Measurements from ENCODE around the gene VAV2.

The VAV2 gene

DNA sequence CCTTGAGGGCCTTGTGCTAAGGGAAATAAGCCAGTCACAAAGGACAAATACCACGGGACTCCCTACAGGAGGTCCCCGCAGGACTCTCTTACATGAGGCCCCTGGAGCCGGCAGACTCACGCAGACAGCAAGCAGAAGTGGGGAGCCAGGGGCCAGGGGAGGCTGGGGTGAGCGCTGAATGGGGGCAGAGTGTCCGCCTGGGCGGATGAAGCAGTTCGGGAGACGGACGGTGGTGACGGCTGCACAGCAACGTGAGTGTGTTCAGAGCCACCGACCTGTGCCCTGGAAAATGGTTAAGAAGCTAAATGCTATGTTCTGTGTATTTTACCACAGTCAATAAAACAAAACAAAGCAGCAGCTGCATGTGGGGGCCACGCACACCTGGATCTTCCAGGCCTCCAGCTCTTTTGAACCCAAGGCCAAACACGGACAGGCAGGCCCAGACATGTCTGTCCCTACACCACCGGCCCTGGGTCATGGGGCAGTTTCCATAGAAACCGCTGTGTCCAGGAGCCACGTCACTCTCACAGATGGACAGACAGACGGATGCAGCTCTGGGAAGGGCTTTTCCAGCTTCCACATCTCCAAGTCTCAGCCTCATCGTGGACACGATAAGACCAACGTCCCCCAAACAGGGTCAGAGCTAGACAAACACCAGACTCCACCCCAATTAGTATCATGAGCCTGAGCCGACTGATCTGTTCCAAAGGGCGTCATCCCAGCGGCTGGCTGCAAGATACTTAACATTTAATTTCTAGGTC is 103.9 kb downstream of the VAV2 start:
- no peak for DNase-seq

DNA sequence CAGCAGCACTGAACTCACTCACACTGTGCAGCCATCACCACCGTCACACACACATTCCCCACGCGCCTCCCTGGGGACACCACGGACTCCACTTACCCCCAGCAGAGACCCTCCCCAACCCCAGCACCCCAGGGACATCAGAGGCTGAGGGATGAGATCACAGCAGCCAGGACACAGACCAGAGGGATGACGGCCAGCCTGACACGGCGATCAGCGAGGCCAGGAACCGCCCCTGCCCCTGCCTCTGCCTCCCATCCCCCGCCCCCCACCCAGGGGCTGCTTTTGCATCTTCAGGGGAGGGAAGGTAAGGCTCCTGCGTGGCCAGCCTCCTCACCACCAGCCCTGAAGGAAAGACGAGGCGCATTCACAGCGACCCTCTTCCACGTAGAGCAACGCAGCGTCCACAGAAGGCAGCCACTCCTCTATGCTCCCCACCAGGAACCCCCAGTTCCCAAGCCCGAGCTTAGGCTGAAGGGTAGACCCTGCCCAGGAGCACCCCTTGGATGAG is 104.5 kb downstream of the VAV2 start:
- DNase-seq: no peak

DNA sequence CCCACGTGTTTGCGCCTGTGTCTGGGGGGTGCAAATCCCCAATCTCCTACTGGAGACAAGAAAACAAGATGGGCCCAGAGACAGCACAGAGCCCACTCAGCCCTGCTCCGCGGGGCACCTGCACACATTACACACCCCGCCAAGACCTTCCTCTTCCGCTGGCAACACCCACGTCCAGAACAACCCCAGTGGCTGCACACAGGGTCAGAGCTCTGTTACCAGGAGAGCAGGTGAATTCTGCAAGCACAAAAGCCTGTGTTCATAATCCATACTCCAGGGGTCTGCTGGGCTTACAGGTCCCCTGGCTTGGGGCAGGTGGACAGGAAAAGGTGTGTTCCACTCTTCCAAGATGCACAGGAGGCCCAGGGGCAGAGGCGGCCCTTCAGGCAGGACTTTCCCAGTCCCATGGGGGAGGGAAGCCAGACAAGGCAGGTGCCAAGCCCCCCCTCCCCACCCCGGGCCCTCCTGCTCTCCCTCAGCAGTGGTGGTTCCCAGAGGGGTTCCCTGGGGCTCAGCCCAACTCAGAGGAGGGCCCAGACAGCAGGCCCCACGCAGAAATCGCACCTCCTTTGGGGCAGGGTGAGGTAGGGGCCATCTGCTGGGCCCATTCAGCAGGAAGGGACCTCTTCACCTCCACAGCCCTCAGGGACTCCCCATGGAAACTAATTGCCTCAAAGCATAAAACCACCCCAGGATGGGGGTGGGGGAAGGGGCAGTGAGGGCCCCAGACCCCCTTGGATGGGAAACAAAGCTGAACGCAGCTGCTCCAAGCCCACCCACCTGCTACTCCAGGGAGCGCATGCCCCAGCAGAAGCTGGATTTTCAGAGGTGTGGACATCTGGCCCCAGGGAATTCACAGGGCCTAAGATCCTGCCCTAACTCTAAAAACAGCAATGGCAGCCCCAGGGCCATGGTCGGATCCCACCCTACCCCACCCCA is 105.3 kb downstream of the VAV2 start:
- DNase-seq: no peak

DNA sequence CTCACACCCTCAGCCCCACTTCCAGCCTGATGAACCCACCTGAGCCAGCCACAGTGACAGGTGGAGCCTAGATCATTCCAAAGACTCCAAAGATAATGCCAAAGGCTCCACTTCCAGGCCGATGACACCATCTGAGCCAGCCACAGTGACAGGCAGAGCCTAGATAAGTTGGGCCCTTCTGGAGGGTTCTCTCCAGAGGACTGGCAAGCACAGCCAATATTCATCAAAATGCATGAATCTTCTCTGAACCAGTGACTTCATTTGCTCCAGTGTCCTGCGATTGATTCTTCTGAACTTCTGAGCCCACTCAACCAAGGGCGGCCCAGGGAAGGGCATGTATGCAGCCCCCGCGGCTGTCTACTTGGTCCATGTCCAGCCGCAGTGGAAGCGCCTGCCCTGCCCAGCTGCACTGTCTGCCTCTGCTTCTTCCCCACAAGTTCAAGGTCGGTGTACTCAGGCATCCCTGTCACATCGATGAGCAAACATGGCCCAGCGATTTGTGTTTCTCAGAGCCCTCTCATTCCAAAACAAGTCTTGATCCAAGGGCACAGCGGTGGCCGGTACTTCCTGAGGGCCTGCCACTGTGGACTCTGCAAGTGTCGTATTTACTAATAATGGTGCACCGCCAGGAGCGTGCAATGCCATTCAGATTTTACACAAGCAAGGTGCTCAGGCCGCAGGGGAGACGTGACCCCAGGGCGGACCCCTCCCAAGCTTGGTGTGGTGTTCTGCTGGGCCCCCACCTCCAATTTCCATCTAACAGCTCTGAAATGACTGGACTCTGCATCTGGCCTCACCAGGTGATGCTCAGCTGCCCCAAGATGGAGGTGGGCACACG is 107.0 kb downstream of the VAV2 start:
- DNase-seq: no peak

DNA sequence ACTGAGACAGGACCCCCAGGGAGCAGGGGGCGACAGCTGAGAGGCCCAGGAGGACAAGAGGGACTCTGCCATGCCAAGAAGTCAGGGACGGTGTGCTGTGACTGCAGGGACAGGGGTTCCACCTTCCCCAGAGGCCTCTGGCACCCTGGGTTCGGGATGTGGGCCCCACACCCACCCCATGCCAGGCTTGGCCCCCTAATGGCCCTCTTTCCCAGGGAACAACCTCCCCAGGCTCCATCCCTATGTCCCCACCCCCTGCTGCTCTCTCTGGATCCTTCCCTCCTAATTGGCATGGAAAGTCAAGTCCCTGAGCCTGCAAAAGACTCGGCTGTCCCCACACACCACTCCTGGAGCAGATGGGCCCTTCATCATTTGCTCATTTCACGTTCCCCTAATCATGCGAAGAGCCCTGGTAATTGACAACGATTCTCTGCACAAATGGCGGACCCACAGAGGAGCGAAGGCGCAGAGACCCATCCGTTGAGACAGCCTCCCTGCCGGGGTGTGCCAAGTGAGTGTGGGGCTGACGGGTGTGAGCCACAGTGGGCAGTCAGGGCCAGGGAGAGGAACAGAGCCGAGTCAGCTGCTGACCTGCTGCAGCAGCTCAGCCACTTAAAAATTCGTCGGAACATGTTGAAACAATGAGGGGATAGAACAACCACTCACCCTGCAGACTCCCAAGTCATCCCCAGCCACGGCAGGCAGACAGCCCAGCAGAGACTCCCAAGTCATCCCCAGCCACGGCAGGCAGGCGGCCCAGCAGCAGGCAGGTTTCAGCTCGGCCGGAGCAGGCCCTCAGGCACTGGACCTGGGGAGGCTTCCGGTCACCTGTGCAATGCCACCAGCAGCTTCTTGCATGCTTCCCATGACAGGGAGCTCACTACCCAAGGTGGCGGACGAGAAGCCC is 109.0 kb downstream of the VAV2 start:
- no peak for DNase-seq

DNA sequence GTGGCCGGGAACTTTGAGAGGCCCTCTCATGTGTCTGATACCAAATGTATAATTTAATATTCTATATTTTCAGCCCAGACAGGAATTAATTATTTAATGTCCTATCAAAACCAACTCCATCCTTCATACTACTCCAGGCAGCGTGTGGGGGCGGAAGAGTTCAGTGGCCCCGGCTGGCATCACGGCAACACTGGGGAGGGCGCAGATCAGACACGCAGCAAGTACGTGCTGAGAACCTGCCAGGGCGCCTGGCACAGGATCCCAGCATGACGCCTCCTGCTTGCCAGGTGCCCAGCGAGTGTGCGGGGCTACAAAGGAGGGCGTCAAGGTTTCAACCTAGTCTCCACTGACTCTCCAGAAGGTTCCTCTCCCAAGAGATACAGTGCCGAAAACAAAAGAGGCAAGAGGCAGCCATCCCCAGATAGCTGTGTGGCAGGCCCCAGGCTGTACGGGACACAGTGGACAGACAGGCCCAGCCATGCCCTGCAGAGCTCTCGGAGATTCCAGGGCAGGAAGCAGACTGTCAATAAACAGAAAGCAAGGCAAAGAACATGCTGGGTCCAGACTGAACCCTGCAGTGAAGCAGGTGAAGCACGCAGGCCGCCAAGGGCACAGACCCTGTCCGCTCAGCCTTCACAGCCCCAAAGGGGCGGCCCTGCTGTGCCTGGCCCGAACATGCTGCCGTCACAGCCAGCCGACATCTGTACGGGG is 110.3 kb downstream of the VAV2 start:
- DNase-seq: no peak

DNA sequence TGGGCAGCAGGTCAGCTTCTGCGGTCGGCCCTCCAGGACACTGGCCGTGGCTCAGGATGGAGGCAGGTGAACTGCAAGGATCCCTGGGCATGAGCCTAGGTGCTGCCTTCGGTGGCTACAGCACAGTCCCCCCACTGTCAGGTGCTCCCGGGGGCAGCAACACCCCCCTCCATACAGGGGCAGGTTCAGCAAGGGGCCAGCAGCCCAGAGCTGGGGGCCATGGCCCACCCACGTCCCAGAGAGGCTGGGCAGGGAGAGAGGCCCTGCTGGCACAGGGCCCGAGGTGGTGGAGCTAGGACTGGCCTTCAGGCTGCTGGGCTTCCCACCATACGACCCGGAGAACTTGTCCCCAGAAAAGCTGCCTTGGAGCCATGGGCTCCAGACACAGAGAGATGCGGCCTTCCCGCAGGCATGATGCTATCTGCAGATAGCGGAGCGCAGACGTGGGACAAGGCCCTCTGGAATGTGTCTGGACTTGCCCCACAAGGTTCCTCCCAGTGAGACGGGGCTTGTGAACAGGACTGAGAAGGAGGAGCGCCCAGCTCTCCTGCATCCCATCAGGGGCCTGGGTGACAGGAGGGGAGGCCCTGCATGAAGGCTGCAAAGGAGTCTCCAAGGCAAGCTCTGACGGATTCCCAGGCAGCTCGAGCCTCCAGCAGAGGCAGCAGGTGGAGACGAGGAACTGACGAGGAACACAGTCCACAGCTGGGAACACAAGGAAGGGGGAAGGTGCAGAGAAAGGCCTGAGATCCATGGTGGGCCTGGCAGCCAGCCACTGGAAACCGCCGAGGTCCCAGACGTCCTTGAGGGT is 111.1 kb downstream of the VAV2 start:
- DNase-seq: no peak

DNA sequence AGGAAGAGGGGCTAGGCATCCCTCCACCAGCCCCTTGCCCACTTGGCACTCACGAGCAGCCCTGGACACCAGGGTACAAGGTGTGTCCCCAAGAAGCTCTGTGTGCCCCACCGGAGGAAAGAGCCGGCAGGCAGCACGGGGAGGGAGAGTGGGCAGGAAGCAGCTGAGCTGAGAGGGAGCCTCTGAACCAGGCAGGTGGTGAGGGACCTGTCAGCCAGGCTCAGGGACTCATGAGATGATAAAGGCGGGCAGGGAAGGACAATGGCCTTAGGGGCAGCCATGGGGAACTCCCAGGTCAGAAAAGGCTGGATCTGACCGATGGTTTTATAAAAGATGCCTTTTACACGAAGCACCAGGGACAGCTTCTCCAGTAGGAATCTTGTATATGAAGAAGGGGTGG is 112.0 kb downstream of the VAV2 start:
- no peak for DNase-seq

DNA sequence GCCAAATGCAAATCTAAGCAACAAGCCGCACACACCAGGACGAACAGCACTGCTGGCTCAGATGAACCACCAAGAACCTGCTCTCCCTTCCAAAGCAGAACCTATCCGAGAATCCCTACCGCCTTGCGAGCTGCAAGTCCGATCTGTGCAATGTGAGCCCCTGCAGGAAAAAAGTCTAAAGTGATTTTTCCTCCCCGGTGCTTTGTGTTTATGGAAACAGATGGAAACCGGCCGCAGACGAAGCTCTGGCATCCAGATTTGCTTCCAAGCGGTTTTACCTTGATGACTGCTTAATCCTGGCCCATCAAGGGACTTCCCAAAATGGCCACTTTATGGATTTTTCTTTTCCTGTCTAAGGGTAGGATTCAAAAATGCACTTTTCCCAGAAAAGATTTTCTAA is 112.5 kb downstream of the VAV2 start:
- DNase-seq: no peak

DNA sequence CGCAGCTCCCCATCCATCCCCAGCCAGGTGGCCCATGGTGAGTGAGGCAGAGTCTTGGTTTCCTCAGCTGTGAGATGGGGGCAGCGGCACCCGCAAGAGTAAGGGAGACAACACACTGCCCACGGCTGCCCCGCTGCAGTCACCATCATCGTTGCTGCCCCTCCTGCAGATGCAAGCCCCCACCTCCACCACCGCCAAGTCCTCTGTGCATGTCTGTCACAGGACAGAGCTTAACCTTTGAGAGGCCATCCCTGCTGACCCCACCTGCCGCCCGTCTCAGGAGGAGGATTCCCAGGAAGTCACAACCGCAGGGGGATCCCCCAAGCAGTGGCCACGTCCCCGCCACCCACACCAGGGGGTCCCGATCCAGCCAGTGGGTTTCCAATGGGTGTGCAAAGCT is 113.7 kb downstream of the VAV2 start:
- DNase-seq: no peak

DNA sequence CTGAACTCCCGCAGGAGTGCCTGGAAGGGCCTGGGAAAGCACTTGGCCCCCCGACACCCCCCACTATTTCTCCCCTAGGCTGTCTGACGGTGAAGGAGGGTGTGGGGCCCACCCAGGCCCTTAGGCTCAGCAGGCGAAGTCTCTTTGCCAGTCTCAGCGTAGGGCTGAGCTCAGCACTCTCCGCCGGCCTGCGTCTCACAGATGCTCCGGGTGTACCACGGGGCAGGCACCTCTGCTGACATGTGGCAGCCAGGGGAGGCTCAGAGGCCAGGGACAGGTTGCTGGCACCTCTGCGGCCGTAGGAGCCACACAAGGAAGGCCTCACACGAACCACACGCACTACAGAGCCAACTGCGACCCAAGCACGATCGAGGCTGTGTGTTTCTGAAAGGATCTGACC is 114.2 kb downstream of the VAV2 start:
- no peak for DNase-seq

DNA sequence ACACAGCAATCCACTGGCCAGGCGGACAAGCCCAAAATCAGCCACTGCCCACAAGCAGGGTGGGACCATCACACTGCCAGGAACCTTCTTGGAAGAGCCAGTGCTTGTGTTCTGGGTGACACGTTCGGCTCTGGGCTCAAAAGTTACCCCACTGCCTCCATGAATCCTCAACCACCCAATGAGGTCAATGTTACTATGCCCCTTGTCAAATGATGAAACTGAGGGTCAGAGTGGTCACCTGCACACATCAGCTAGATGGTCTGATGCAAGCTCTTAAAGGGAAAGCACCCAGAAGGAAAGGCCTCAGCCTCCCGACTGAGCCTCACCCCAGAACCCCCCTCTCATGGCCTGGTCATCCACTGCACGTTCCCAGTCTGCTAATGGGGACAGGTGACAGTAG is 114.8 kb downstream of the VAV2 start:
- DNase-seq: no peak

DNA sequence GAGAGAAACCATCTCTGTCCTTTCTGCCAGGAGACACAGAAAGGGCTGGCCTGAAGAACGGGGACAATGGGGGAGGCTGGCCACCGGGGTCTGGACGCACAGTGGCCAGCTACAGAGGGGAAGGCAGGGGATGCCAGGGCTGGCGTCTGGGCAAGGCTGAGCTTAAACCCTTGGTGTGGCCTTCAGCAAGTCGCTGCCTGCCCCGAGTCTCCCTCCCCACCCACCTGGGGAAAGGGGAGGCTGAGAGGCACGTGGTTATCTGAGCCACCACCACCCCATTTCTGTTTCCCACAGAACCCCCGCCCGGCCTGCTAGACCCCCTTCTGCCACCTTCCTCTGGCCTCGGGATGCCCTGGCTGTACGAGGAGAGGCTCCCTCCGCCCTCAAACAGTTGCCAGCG is 115.3 kb downstream of the VAV2 start:
- no peak for DNase-seq

DNA sequence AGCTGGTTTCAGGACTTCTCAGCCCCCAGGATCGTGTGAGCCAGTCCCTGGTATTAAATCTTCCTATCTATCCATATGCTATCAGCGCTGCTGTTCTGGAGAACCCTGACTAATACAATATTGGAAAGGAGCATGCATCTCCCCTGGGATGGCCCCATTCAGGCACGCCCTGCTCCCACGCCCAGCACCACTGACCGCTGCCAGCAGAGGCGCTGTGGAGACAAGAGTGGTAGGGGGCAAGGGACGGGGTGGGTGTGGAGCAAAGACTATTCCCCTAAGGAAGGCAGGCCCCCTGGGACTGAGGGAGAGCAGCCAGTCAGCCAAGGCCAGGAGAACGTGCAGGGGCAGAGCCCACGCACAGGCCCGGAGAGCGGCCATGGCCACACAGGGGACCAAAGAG is 116.0 kb downstream of the VAV2 start:
- no peak for DNase-seq

DNA sequence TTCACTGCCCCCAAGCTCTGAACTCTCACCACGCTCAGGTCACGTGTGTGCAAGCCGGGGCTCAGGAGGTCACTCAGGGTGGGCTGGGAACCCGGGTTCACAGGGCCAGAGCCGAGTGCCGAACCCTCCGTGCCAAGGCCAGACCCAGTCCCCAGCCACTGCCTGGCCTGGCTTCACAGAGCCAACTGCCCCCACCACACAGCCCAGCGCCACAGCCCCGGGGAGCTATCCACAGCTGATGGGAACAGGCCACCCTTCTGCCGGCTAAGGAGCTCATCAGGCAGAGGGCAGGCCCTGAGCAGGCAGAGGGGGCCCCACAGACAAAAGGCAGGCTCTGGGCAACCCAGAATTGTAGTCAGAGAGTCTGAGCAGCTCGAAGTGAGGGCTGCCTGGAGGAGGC is 117.0 kb downstream of the VAV2 start:
- DNase-seq: no peak

DNA sequence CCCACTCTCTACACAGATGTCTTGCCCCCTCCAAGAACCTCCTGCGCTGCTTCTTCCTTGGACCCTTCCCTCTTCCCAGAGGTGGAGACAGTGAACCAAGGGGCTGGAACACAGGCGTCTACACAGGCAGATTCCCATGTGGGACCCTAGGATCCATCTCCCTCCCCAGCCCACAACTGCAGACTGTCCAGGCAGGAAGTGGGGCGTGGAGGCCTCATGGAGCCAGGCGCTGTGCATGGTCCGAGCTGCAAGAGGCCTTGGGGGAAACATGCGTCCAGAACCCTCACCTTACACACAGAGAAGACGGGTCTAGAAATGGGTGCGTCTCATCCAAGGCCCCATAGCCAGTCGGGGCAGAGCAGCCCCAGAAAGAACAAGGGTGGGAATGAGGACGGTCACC is 117.5 kb downstream of the VAV2 start:
- DNase-seq: no peak

DNA sequence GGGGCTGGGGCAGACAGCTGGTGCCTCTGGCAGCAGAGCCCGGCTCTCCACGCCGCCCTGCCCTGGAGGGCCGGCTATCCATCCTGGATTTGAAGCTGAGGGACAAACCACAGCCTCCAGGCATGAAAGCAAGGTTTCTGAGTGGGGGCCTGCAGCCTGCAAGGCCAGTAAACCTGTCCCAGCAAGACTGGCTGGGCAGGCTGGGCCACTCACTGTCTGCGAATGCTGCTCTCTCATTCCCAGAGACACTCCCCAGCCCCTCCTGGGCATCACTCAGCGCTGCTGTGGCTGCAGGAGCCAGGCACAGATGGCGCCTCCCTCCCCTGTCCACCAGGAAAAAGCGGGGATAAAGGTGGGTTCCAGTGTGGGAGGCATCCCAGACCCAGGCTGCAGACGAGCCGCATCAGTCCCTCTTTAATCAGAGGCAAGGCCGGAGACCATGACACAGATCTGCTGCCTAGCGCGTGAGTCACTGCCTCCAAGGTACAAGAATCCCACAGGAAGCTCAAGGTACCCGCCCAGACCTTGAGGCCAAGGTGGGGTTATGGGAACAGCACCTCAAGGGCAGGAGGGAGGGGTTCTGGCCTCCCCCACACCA is 118.0 kb downstream of the VAV2 start:
- DNase-seq: no peak

DNA sequence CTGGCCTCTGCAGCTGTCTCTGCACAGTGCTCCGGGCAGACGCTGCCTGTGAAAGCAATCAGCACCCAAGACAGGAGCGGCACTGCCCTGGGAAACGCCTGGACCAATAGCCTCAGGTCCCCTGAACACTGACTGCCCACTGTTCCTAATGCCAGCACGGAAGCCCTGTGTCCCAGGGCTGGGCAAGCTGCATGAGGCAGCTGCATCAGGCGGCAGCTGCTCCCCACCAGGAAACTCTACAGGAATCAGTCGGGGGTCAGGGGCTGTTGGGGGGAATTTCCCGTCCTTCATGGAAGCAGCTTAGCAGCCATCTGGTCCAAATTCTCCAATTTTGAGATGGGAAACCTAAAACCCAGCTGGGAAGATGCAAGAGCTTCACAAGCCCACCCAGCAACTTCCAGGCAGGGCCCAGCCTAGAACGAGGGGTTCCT is 118.6 kb downstream of the VAV2 start:
- no peak for DNase-seq

DNA sequence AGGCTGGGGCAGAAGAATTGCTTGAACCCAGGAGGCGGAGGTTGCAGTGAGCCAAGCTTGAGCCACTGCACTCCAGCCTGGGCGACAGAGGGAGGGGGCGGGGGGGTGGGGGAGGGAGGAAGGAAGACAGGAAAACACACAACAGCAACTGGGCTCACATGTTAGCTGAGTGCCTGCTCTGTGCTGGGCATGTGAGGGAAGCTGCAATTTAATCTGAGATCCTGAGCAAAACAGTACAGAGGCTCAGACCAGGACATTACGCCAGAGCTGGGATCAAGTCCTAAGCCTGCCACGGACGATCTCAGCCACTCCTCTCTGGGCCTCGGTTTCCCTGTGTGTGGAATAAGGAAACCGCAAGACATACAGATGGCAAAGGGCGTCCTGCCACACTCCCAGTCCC is 119.1 kb downstream of the VAV2 start:
- no peak for DNase-seq
